ENCODE results near the gene PROM2. TPM values are rescaled to one million over a fixed set of nuclear protein-coding genes. Genes with fewer than 3 reads are reported as not detected.

The PROM2 gene
- total RNA-seq, 1 donor from 2014 or later: 0.93 TPM

- DNase-seq (no peak), ATAC-seq (ENCODE audit: low read depth) (no peak)
- Mint-ChIP-seq H3K4me1 (no peaks in the 10 kb centered on the region), H3K27ac (no peak overlapping the region), H3K36me3 (ENCODE audit: low read depth) (no peaks in the 10 kb centered on the region), H3K9me3 (peaks cover 2% of the 10 kb centered on the region), H3K27me3 (no peaks in the 10 kb centered on the region), H3K4me3 (no peak overlapping the region)
- intact Hi-C loops (cut with micrococcal nuclease): no loop called here
- ChIA-PET CTCF (no interaction called here), POLR2A (no interaction called here)
- no peak for TF ChIP-seq CTCF (IDR thresholded peaks at IDR 0.05)
Observed at GRCh38 chr2:95332036-95332435, 57.8 kb downstream of the PROM2 start.

- H3K4me1 Mint-ChIP-seq: no peaks in the 10 kb centered on the region
- POLR2A ChIA-PET: no interaction called here
- peaks cover 2% of the 10 kb centered on the region for H3K9me3 Mint-ChIP-seq
- no peaks in the 10 kb centered on the region for H3K27me3 Mint-ChIP-seq
- no peaks in the 10 kb centered on the region for H3K36me3 Mint-ChIP-seq (ENCODE audit: low read depth)
- no peak overlapping the region for H3K4me3 Mint-ChIP-seq
- CTCF ChIA-PET: no interaction called here
- ATAC-seq (ENCODE audit: low read depth): no peak
- no peak for TF ChIP-seq CTCF (IDR thresholded peaks at IDR 0.05)
- intact Hi-C loops (cut with micrococcal nuclease): no loop called here
- no peak for DNase-seq
- no peak overlapping the region for H3K27ac Mint-ChIP-seq
Observed at GRCh38 chr2:95333056-95333455, 58.8 kb downstream of the PROM2 start.

GRCh38 chr2:95333888-95334338 is 59.7 kb downstream of the PROM2 start:
- no peaks in the 10 kb centered on the region for H3K4me1 Mint-ChIP-seq
- intact Hi-C loops (cut with micrococcal nuclease): no loop called here
- no peak overlapping the region for H3K27ac Mint-ChIP-seq
- H3K36me3 Mint-ChIP-seq (ENCODE audit: low read depth): no peaks in the 10 kb centered on the region
- no peak overlapping the region for H3K4me3 Mint-ChIP-seq
- DNase-seq (no peak), ATAC-seq (ENCODE audit: low read depth) (no peak)
- ChIA-PET POLR2A (no interaction called here), CTCF (no interaction called here)
- no peaks in the 10 kb centered on the region for H3K27me3 Mint-ChIP-seq
- H3K9me3 Mint-ChIP-seq: peaks cover 2% of the 10 kb centered on the region
- no peak for TF ChIP-seq CTCF (IDR thresholded peaks at IDR 0.05)

GRCh38 chr2:95334916-95335641 is 60.8 kb downstream of the PROM2 start:
- TF ChIP-seq CTCF (IDR thresholded peaks at IDR 0.05): no peak
- ChIA-PET CTCF (interaction anchor here (1.1 kb wide), 1 partner anchor 10 kb away, joined by 3 read pairs; no protein-coding TSS in a partner anchor), POLR2A (no interaction called here)
- H3K4me1 Mint-ChIP-seq: no peaks in the 10 kb centered on the region
- H3K36me3 Mint-ChIP-seq (ENCODE audit: low read depth): no peaks in the 10 kb centered on the region
- no peak for DNase-seq
- intact Hi-C loops (cut with micrococcal nuclease): no loop called here
- no peak overlapping the region for H3K4me3 Mint-ChIP-seq
- peaks cover 3% of the 10 kb centered on the region for H3K27me3 Mint-ChIP-seq
- ATAC-seq (ENCODE audit: low read depth): no peak
- no peak overlapping the region for H3K27ac Mint-ChIP-seq
- peaks cover 2% of the 10 kb centered on the region for H3K9me3 Mint-ChIP-seq

- Mint-ChIP-seq H3K4me1 (no peaks in the 10 kb centered on the region), H3K9me3 (peaks cover 2% of the 10 kb centered on the region), H3K27me3 (peaks cover 3% of the 10 kb centered on the region), H3K4me3 (no peak overlapping the region), H3K36me3 (ENCODE audit: low read depth) (no peaks in the 10 kb centered on the region), H3K27ac (no peak overlapping the region)
- no peak for TF ChIP-seq CTCF (IDR thresholded peaks at IDR 0.05)
- intact Hi-C loops (cut with micrococcal nuclease): no loop called here
- POLR2A ChIA-PET: no interaction called here
- no peak for ATAC-seq (ENCODE audit: low read depth)
- CTCF ChIA-PET: interaction anchor here (1.3 kb wide), 1 partner anchor 9 kb away, joined by 4 read pairs; no protein-coding TSS in a partner anchor
- no peak for DNase-seq
Observed at GRCh38 chr2:95336406-95336805, 62.2 kb downstream of the PROM2 start.
